ENCODE measurements around the gene WNT1.

WNT1 gene

GRCh38 chr12:48980389-48980952, 2.3 kb downstream of the WNT1 start:
- no peak overlapping the region for H3K9ac ChIP-seq (ENCODE audit: low read length)
- H3K4me2 ChIP-seq (ENCODE audit: low read depth, low read length) = peak overlapping the region; percentile 89

GRCh38 chr12:48980953-48981756, 3.0 kb downstream of the WNT1 start:
- H3K36me3 ChIP-seq (replicated peaks; ENCODE audit: insufficient read depth, low read length) = no peaks in the 10 kb centered on the region
- H3K27ac ChIP-seq (ENCODE audit: low read length) = no peak overlapping the region
- peaks cover 41% of the 10 kb centered on the region for H3K4me1 ChIP-seq (ENCODE audit: low read length)
- no peaks in the 10 kb centered on the region for H3K9me2 ChIP-seq (replicated peaks; ENCODE audit: insufficient read depth, low read length)
- H3K4me3 ChIP-seq (ENCODE audit: low read length) = peak overlapping the region; percentile 52
- H3K4me2 ChIP-seq (ENCODE audit: low read depth, low read length) = peak overlapping the region; percentile 89
- no peak for DNase-seq
- no peaks in the 10 kb centered on the region for H3K9me3 ChIP-seq (replicated peaks; ENCODE audit: insufficient read depth, low read length)
- no peaks in the 10 kb centered on the region for H3K79me2 ChIP-seq (ENCODE audit: low read length)
- H2AFZ ChIP-seq (ENCODE audit: low read length) = peak overlapping the region; percentile 44; the same call in 1 of the 2 replicates
- H3F3A ChIP-seq (ENCODE audit: insufficient read depth, low read length) = no peaks in the 10 kb centered on the region
- H3K27me3 ChIP-seq (replicated peaks; ENCODE audit: insufficient read depth, low read length) = peaks cover 94% of the 10 kb centered on the region
- peak; percentile 57 for TF ChIP-seq EZH2 (optimal IDR thresholded peaks at IDR 0.05; ENCODE audit: low read depth, low read length)
- peak; percentile 22; the same call in 1 of the 2 replicates for TF ChIP-seq CTCF (IDR thresholded peaks at IDR 0.05; ENCODE audit: low read length)
- no peak; the same call in 1 of the 2 replicates for TF ChIP-seq EZH2phosphoT487 (IDR thresholded peaks at IDR 0.05; ENCODE audit: low read length)
- no peak overlapping the region for H3K9ac ChIP-seq (ENCODE audit: low read length)
- no peaks in the 10 kb centered on the region for H4K20me1 ChIP-seq (ENCODE audit: insufficient read depth, low read length)

More at GRCh38 chr12:48980389-48980952, 2.3 kb downstream of the WNT1 start:
- H3K27me3 ChIP-seq (replicated peaks; ENCODE audit: insufficient read depth, low read length) = peaks cover 93% of the 10 kb centered on the region
- TF ChIP-seq EZH2 (optimal IDR thresholded peaks at IDR 0.05; ENCODE audit: low read depth, low read length) (no peak), EZH2phosphoT487 (IDR thresholded peaks at IDR 0.05; ENCODE audit: low read length) (no peak), CTCF (IDR thresholded peaks at IDR 0.05; ENCODE audit: low read length) (no peak)
- no peaks in the 10 kb centered on the region for H3K36me3 ChIP-seq (replicated peaks; ENCODE audit: insufficient read depth, low read length)
- no peaks in the 10 kb centered on the region for H3K79me2 ChIP-seq (ENCODE audit: low read length)
- peak overlapping the region; percentile 52 for H3K4me3 ChIP-seq (ENCODE audit: low read length)
- H3K9me2 ChIP-seq (replicated peaks; ENCODE audit: insufficient read depth, low read length) = no peaks in the 10 kb centered on the region
- DNase-seq = no peak
- H3K27ac ChIP-seq (ENCODE audit: low read length) = no peak overlapping the region
- no peaks in the 10 kb centered on the region for H3F3A ChIP-seq (ENCODE audit: insufficient read depth, low read length)
- H2AFZ ChIP-seq (ENCODE audit: low read length) = peak overlapping the region; percentile 46; the same call in 1 of the 2 replicates
- peaks cover 41% of the 10 kb centered on the region for H3K4me1 ChIP-seq (ENCODE audit: low read length)
- H3K9me3 ChIP-seq (replicated peaks; ENCODE audit: insufficient read depth, low read length) = no peaks in the 10 kb centered on the region
- no peaks in the 10 kb centered on the region for H4K20me1 ChIP-seq (ENCODE audit: insufficient read depth, low read length)

- H3K79me2 ChIP-seq (ENCODE audit: low read length) = no peaks in the 10 kb centered on the region
- no peaks in the 10 kb centered on the region for H4K20me1 ChIP-seq (ENCODE audit: insufficient read depth, low read length)
- H3K36me3 ChIP-seq (replicated peaks; ENCODE audit: insufficient read depth, low read length) = no peaks in the 10 kb centered on the region
- no peak for TF ChIP-seq EZH2phosphoT487 (IDR thresholded peaks at IDR 0.05; ENCODE audit: low read length)
- peak; percentile 36 for TF ChIP-seq EZH2 (optimal IDR thresholded peaks at IDR 0.05; ENCODE audit: low read depth, low read length)
- H3K4me1 ChIP-seq (ENCODE audit: low read length) = peaks cover 41% of the 10 kb centered on the region
- no peaks in the 10 kb centered on the region for H3K9me2 ChIP-seq (replicated peaks; ENCODE audit: insufficient read depth, low read length)
- H3K4me3 ChIP-seq (ENCODE audit: low read length) = no peak overlapping the region
- DNase-seq = no peak
- H3F3A ChIP-seq (ENCODE audit: insufficient read depth, low read length) = no peaks in the 10 kb centered on the region
- H2AFZ ChIP-seq (ENCODE audit: low read length) = no peak overlapping the region
- H3K27ac ChIP-seq (ENCODE audit: low read length) = no peak overlapping the region
- peaks cover 94% of the 10 kb centered on the region for H3K27me3 ChIP-seq (replicated peaks; ENCODE audit: insufficient read depth, low read length)
- H3K4me2 ChIP-seq (ENCODE audit: low read depth, low read length) = no peak overlapping the region
- H3K9ac ChIP-seq (ENCODE audit: low read length) = no peak overlapping the region
- H3K9me3 ChIP-seq (replicated peaks; ENCODE audit: insufficient read depth, low read length) = no peaks in the 10 kb centered on the region
Measured at GRCh38 chr12:48981757-48982157, 3.6 kb downstream of the WNT1 start.
